Measurements from ENCODE around the gene ST3GAL5.
"Not testable (repeated sequence)": the region's sequence is repeated elsewhere in the genome, so short reads cannot be mapped to it uniquely, and the experiment has no call there.

The ST3GAL5 gene

DNA sequence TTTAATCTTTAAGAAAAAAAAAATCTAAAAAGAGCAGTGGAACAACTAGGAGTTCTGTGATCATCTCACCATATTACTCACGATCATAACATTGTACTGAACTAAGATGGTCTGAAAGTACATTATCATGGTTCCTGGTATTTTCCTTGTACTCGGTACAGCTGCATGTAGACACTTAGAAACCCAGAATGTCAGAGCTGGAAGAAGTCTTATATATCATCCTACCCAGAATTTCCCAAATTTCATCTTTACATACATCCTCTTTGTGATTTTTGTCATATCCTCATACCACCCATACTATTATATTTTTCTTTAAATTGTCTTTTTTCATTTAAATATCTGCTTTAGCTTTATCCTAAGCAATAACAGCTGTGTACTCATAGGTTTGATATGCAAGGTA, 12.4 kb upstream of the ST3GAL5 start:
- no peak for DNase-seq (ENCODE audit: low read depth)
- TF ChIP-seq, protein P1, sequence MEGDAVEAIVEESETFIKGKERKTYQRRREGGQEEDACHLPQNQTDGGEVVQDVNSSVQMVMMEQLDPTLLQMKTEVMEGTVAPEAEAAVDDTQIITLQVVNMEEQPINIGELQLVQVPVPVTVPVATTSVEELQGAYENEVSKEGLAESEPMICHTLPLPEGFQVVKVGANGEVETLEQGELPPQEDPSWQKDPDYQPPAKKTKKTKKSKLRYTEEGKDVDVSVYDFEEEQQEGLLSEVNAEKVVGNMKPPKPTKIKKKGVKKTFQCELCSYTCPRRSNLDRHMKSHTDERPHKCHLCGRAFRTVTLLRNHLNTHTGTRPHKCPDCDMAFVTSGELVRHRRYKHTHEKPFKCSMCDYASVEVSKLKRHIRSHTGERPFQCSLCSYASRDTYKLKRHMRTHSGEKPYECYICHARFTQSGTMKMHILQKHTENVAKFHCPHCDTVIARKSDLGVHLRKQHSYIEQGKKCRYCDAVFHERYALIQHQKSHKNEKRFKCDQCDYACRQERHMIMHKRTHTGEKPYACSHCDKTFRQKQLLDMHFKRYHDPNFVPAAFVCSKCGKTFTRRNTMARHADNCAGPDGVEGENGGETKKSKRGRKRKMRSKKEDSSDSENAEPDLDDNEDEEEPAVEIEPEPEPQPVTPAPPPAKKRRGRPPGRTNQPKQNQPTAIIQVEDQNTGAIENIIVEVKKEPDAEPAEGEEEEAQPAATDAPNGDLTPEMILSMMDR (conservative IDR thresholded peaks at IDR 0.05; ENCODE audit: low read depth, low read length): no peak
- H3K4me3 ChIP-seq (ENCODE audit: low read length): no peak overlapping the region

- TF ChIP-seq, protein P1 (conservative IDR thresholded peaks at IDR 0.05; ENCODE audit: low read depth, low read length): no peak
- no peak overlapping the region for H3K4me3 ChIP-seq (ENCODE audit: low read length)
- no peak for DNase-seq (ENCODE audit: low read depth)
Measured at GRCh38 chr2:85900366-85900765, 11.6 kb upstream of the ST3GAL5 start.

DNA sequence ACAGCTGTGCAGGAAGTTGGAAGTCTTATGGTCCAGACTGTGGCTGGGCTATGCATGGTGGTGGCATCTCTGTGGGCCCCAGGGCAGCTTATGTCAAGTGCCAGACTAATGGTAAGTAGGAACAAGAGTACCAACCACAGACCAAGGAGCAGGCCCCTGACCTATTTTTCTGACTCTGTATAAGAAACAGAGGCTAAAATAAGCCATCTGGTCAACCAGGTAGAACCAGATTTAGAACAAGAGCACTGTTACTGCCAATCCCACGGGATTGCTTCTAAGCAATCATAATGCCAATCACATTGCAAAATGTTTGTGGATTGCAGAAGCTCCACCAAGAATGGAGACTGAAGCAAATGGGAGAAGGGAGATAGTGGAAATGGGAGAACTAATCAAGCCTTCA, 11.1 kb upstream of the ST3GAL5 start:
- no peak overlapping the region for H3K4me3 ChIP-seq (ENCODE audit: low read length)
- no peak for DNase-seq (ENCODE audit: low read depth)
- TF ChIP-seq, protein P1 (conservative IDR thresholded peaks at IDR 0.05; ENCODE audit: low read depth, low read length): no peak

DNA sequence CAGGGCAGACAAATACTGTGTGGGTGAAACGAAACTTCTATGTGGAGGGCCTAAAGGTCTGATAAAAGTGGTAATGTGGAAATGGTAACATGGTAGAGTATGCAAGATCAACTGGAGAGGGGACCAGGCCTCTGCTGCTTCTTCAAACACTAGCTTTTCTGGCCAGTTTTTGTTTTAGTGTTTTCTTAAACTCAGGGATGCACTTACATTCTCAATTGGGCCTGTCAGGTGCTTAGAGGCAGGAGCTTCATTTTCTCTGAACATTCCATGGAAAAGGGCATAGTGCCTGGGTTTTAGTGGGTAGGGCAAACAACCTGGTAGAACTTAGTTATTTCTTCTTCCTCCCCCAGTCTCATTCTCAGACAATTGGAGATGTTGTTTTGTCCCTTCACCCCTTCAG, 10.5 kb upstream of the ST3GAL5 start:
- DNase-seq (ENCODE audit: low read depth): no peak
- no peak overlapping the region for H3K4me3 ChIP-seq (ENCODE audit: low read length)
- TF ChIP-seq, protein P1 (conservative IDR thresholded peaks at IDR 0.05; ENCODE audit: low read depth, low read length): no peak

DNA sequence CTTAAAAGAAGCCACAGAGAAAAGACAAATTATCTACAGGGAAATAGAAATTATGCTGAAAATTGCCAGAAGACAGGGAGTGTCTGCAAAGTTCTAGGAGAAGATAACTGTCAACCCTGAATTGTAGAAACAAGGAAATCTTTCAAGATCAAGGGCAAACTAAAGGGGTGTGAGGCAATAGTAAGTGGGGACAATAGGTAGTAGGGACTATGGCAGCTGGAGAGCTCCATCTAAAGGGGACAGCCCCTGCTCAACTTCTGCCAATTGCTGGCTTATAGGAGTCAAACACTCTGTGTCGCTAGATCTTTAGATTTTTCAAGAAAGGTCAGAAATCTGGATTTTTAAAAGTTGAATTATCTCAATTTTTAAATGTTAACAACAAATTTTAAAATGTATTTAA, 10.1 kb upstream of the ST3GAL5 start:
- no peak overlapping the region for H3K4me3 ChIP-seq (ENCODE audit: low read length)
- DNase-seq (ENCODE audit: low read depth): no peak
- TF ChIP-seq, protein P1 (conservative IDR thresholded peaks at IDR 0.05; ENCODE audit: low read depth, low read length): no peak

DNA sequence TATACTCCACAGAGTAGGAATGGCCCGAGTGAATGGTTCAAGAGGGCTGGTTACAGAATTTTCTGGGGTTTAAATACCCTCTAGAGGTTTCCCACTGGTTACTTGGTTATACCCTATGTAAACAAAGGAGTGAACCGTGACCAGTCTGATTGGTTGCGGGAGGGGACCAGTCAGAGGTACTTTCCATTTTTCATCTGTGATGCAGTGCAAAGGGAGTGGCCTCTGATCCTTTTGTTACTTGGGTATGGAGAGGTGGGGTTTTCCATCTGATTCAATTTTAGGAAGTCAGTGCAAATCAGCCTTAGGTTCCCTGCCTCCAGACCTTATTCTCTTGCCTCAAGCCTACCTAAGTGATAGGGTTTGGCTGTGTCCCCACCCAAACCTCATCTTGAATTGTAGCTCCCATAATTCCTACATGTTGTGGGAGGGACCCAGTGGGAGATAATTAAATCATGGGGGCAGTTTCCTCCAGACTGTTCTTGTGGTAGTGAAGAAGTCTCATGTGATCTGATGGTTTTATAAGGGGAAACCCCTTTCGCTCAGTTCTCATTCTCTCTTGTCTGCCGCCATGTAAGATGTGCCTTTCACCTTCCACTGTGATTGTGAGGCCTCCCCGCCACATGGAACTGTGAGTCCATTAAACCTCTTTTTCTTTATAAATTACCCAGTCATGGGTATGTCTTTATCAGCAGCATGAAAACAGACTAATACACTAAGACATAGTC, 5.9 kb upstream of the ST3GAL5 start:
- not testable (repeated sequence) for DNase-seq (ENCODE audit: low read depth); H3K4me3 ChIP-seq (ENCODE audit: low read length)

DNA sequence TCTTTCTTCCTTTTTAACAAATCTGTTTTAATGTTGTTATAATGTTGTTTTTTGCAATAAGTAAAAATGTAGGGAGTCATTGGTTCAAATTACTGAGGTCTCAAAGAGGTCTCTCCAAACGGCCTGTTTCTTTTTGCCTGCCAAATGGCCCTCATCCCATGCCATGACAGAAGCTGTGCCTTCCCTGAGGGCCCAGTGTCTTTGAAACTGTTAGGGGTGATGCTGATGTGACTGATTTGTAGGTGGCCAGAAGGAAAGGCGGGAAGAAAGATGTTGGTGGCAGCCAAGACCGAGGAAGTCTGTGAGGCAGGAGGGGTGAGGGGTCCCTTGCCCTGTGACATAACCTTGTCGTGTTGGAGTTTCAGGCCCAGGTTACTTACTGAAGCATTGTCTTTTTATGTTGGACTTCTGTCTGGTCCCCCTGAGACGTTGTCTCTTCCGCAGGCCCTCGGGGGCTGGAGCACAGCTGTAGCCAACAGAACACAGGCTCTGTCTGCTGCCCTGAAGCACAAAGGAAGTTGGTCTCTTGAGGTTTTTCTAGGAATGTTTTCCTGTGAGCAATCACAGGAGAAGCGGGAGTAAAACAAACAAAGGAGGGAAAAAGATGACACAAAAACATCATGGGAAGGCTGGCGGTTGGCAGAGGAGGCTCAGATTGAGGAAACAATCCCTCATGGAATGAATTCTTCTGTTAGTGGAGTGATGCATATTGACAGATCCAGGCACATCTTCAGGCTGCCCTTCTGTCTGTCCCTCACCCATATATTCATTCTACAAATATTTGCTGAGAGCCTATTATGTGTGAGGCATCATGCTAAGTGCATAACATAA, 4.9 kb upstream of the ST3GAL5 start:
- TF ChIP-seq, protein P1 (conservative IDR thresholded peaks at IDR 0.05; ENCODE audit: low read depth, low read length): no peak

More for the DNA sequence above, 4.9 kb upstream of the ST3GAL5 start:
- no peak for DNase-seq (ENCODE audit: low read depth)
- no peak overlapping the region for H3K4me3 ChIP-seq (ENCODE audit: low read length)
